Dendritic cell treated with granulocyte-macrophage colony-stimulating factor and Interleukin-4, amounts not matched to agents 40 ng/mL and 50 ng/mL, for 4 days (primary cell): ENCODE data around the gene MBD3L2.
"Not testable (repeated sequence)": the region's sequence is repeated elsewhere in the genome, so short reads cannot be mapped to it uniquely, and the experiment has no call there.

Experiments used
- H3K27ac Mint-ChIP-seq: one replicate; pipeline ENCODE4 v1.8.0; 2022; ENCODE audit warnings: mild to moderate bottlenecking, mixed read lengths
- H3K27me3 Mint-ChIP-seq: one replicate; pipeline ENCODE4 v1.8.0; 2022; ENCODE audit warnings: mild to moderate bottlenecking, mixed read lengths
- H3K36me3 Mint-ChIP-seq: one replicate; pipeline ENCODE4 v1.8.0; 2022; ENCODE audit warnings: low read depth, mixed read lengths
- H3K4me1 Mint-ChIP-seq: one replicate; pipeline ENCODE4 v1.8.0; 2022; ENCODE audit warnings: low read depth, mixed read lengths
- H3K4me3 Mint-ChIP-seq: one replicate; pipeline ENCODE4 v1.8.0; 2022; ENCODE audit warnings: mild to moderate bottlenecking, moderate library complexity, mixed read lengths
- H3K9me3 Mint-ChIP-seq: one replicate; pipeline ENCODE4 v1.8.0; 2022; ENCODE audit warnings: mixed read lengths
- intact Hi-C: fragments of 100-400 bp; cut with micrococcal nuclease; formaldehyde crosslinking; loops from one replicate; pipeline ENCODE4 v1.15.0; 2022

Gene MBD3L2

GRCh38 chr19:7049021-7049420, at the start of gene MBD3L2:
Gene MBD3L2 (plus strand): TSS chr19:7049321. CDS start chr19:7049374, 53 bp downstream.
- H3K4me3 Mint-ChIP-seq, H3K27ac Mint-ChIP-seq, H3K36me3 Mint-ChIP-seq, H3K4me1 Mint-ChIP-seq, H3K27me3 Mint-ChIP-seq, H3K9me3 Mint-ChIP-seq, intact Hi-C loops: not testable (repeated sequence)

GRCh38 chr19:6999933-7000332, 49.2 kb upstream of the MBD3L2 start:
- Mint-ChIP-seq H3K27ac (peak overlapping the region; percentile 91), H3K36me3 (peaks cover 9% of the 10 kb centered on the region), H3K9me3 (peaks cover 9% of the 10 kb centered on the region), H3K27me3 (no peaks in the 10 kb centered on the region), H3K4me3 (no peak overlapping the region), H3K4me1 (peaks cover 53% of the 10 kb centered on the region)
- intact Hi-C loops: no loop called here

GRCh38 chr19:7000333-7000732, 48.8 kb upstream of the MBD3L2 start:
- peaks cover 5% of the 10 kb centered on the region for H3K36me3 Mint-ChIP-seq
- intact Hi-C loops: no loop called here
- H3K9me3 Mint-ChIP-seq: peaks cover 5% of the 10 kb centered on the region
- peak overlapping the region; percentile 91 for H3K27ac Mint-ChIP-seq
- H3K4me3 Mint-ChIP-seq: peak overlapping the region; percentile 6
- H3K27me3 Mint-ChIP-seq: no peaks in the 10 kb centered on the region
- peaks cover 49% of the 10 kb centered on the region for H3K4me1 Mint-ChIP-seq

- Mint-ChIP-seq H3K36me3 (peaks cover under 1% of the 10 kb centered on the region), H3K4me1 (peaks cover 45% of the 10 kb centered on the region), H3K9me3 (peaks cover under 1% of the 10 kb centered on the region), H3K27me3 (no peaks in the 10 kb centered on the region), H3K27ac (peak overlapping the region; percentile 91), H3K4me3 (peak overlapping the region; percentile 6)
- intact Hi-C loops: no loop called here
Measured at GRCh38 chr19:7000816-7001215, 48.3 kb upstream of the MBD3L2 start.

- intact Hi-C loops: no loop called here
- Mint-ChIP-seq H3K9me3 (peaks cover 8% of the 10 kb centered on the region), H3K27me3 (no peaks in the 10 kb centered on the region), H3K27ac (no peak overlapping the region), H3K4me3 (no peak overlapping the region), H3K4me1 (peaks cover 45% of the 10 kb centered on the region), H3K36me3 (no peaks in the 10 kb centered on the region)
Measured at GRCh38 chr19:7004313-7004931, 44.7 kb upstream of the MBD3L2 start.

- H3K27me3 Mint-ChIP-seq: peaks cover 1% of the 10 kb centered on the region
- H3K4me3 Mint-ChIP-seq: no peak overlapping the region
- H3K27ac Mint-ChIP-seq: no peak overlapping the region
- intact Hi-C loops: no loop called here
- peaks cover 8% of the 10 kb centered on the region for H3K9me3 Mint-ChIP-seq
- peaks cover 32% of the 10 kb centered on the region for H3K4me1 Mint-ChIP-seq
- no peaks in the 10 kb centered on the region for H3K36me3 Mint-ChIP-seq
Measured at GRCh38 chr19:7006135-7006704, 42.9 kb upstream of the MBD3L2 start.

GRCh38 chr19:7007859-7008258, 41.3 kb upstream of the MBD3L2 start:
- intact Hi-C loops: no loop called here
- H3K27ac Mint-ChIP-seq: peak overlapping the region; percentile 7
- H3K9me3 Mint-ChIP-seq: peaks cover 8% of the 10 kb centered on the region
- H3K27me3 Mint-ChIP-seq: peaks cover 3% of the 10 kb centered on the region
- peak overlapping the region; percentile 2 for H3K4me3 Mint-ChIP-seq
- H3K4me1 Mint-ChIP-seq: peaks cover 31% of the 10 kb centered on the region
- no peaks in the 10 kb centered on the region for H3K36me3 Mint-ChIP-seq

- Mint-ChIP-seq H3K27me3 (peaks cover 5% of the 10 kb centered on the region), H3K9me3 (peaks cover 7% of the 10 kb centered on the region), H3K4me1 (peaks cover 30% of the 10 kb centered on the region), H3K36me3 (no peaks in the 10 kb centered on the region), H3K4me3 (no peak overlapping the region), H3K27ac (peak overlapping the region; percentile 30)
- intact Hi-C loops: no loop called here
Measured at GRCh38 chr19:7010722-7011593, 38.2 kb upstream of the MBD3L2 start.

GRCh38 chr19:7013678-7014077, 35.4 kb upstream of the MBD3L2 start:
- H3K4me3 Mint-ChIP-seq: no peak overlapping the region
- intact Hi-C loops: no loop called here
- H3K36me3 Mint-ChIP-seq: no peaks in the 10 kb centered on the region
- no peaks in the 10 kb centered on the region for H3K9me3 Mint-ChIP-seq
- H3K4me1 Mint-ChIP-seq: peaks cover 11% of the 10 kb centered on the region
- H3K27me3 Mint-ChIP-seq: peaks cover 7% of the 10 kb centered on the region
- H3K27ac Mint-ChIP-seq: no peak overlapping the region

- H3K4me1 Mint-ChIP-seq: no peaks in the 10 kb centered on the region
- no peak overlapping the region for H3K27ac Mint-ChIP-seq
- peaks cover 6% of the 10 kb centered on the region for H3K27me3 Mint-ChIP-seq
- H3K36me3 Mint-ChIP-seq: no peaks in the 10 kb centered on the region
- intact Hi-C loops: no loop called here
- no peaks in the 10 kb centered on the region for H3K9me3 Mint-ChIP-seq
- no peak overlapping the region for H3K4me3 Mint-ChIP-seq
Measured at GRCh38 chr19:7018828-7019227, 30.3 kb upstream of the MBD3L2 start.

GRCh38 chr19:7021331-7021730, 27.8 kb upstream of the MBD3L2 start, which contains the start of gene MBD3L2B:
Gene MBD3L2B (minus strand): TSS chr19:7021431. CDS start chr19:7021397, 34 bp downstream.
- H3K4me1 Mint-ChIP-seq, H3K36me3 Mint-ChIP-seq, intact Hi-C loops, H3K9me3 Mint-ChIP-seq, H3K4me3 Mint-ChIP-seq, H3K27ac Mint-ChIP-seq, H3K27me3 Mint-ChIP-seq: not testable (repeated sequence)

- H3K9me3 Mint-ChIP-seq, H3K36me3 Mint-ChIP-seq, H3K4me3 Mint-ChIP-seq, intact Hi-C loops, H3K27ac Mint-ChIP-seq, H3K27me3 Mint-ChIP-seq, H3K4me1 Mint-ChIP-seq: not testable (repeated sequence)
Measured at GRCh38 chr19:7028790-7029189, 20.3 kb upstream of the MBD3L2 start.

GRCh38 chr19:7030278-7030677, 18.8 kb upstream of the MBD3L2 start, which contains the start of gene MBD3L5:
Gene MBD3L5 (plus strand): TSS chr19:7030578. CDS start chr19:7030612, 34 bp downstream.
- intact Hi-C loops, H3K4me3 Mint-ChIP-seq, H3K4me1 Mint-ChIP-seq, H3K36me3 Mint-ChIP-seq, H3K27me3 Mint-ChIP-seq, H3K9me3 Mint-ChIP-seq, H3K27ac Mint-ChIP-seq: not testable (repeated sequence)

- H3K27me3 Mint-ChIP-seq, H3K9me3 Mint-ChIP-seq, H3K36me3 Mint-ChIP-seq, intact Hi-C loops, H3K4me1 Mint-ChIP-seq, H3K27ac Mint-ChIP-seq, H3K4me3 Mint-ChIP-seq: not testable (repeated sequence)
Measured at GRCh38 chr19:7040079-7040478, 9.0 kb upstream of the MBD3L2 start, which contains the start of gene MBD3L4. Gene MBD3L4 (minus strand): TSS chr19:7040179. CDS start chr19:7040144, 35 bp downstream.
